BE2C (cell line): ENCODE measurements around the gene ZNF223.

Source experiments
- DNase-seq: peaks from one replicate; pipeline ENCODE4 v3.0.0-alpha.2; 2020
- H3K27me3 ChIP-seq: fragments of 250-450 bp; sonication (Bioruptor Pico); 2 replicates; pipeline ENCODE4 v1.5.1; 2020; ENCODE audit warnings: mild to moderate bottlenecking
- H3K36me3 ChIP-seq: fragments of 250-450 bp; sonication (Bioruptor Pico); 2 replicates; pipeline ENCODE4 v1.5.1; 2020; ENCODE audit warnings: mild to moderate bottlenecking
- H3K4me1 ChIP-seq: fragments of 250-450 bp; sonication (Bioruptor Pico); 2 replicates; pipeline ENCODE4 v1.5.1; 2020
- H3K4me3 ChIP-seq: 2 replicates; pipeline ENCODE4 v1.5.1; 2011; ENCODE audit warnings: low read depth, low read length
- H3K9me3 ChIP-seq: fragments of 250-450 bp; sonication (Bioruptor Pico); 2 replicates; pipeline ENCODE4 v1.5.1; 2020
- CTCF ChIP-seq: IDR thresholded peaks from 2 replicates; pipeline ENCODE4 v1.5.1; 2012; ENCODE audit warnings: mild to moderate bottlenecking, low read depth, low read length

The ZNF223 gene

DNA sequence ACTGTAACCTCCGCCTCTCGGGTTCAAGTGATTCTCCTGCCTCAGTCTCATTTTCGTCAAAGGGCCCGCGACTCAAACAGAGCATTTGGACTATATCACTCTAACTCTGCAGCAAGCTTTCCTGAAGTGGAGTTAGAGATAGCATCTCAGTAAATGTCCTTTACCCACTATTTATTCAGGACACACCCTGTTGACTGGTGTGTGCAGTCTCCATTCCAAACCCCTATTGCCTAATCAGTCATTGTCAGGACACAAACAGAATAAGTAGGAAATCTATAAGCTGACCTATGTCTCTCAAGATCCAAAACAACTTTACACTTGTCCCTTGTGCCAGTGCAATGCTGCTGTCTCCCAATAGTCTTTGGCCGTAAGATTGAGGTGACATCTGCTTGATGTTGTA lies 25.2 kb upstream of the ZNF223 start:
- no peak overlapping the region for H3K4me3 ChIP-seq
- TF ChIP-seq CTCF = no peak
- no peak for DNase-seq
- no peaks in the 10 kb centered on the region for H3K4me1 ChIP-seq
- H3K27me3 ChIP-seq = no peaks in the 10 kb centered on the region
- H3K36me3 ChIP-seq = peaks cover 30% of the 10 kb centered on the region
- H3K9me3 ChIP-seq = peaks cover 3% of the 10 kb centered on the region

GRCh38 chr19:44032001-44032610 lies 19.7 kb upstream of the ZNF223 start:
- TF ChIP-seq CTCF = no peak
- no peaks in the 10 kb centered on the region for H3K4me1 ChIP-seq
- no peak for DNase-seq
- H3K36me3 ChIP-seq = peaks cover 43% of the 10 kb centered on the region
- no peaks in the 10 kb centered on the region for H3K27me3 ChIP-seq
- H3K4me3 ChIP-seq = no peak overlapping the region
- peaks cover 10% of the 10 kb centered on the region for H3K9me3 ChIP-seq

- Histone ChIP-seq H3K27me3 (peaks cover 27% of the 10 kb centered on the region), H3K36me3 (no peaks in the 10 kb centered on the region), H3K4me3 (no peak overlapping the region), H3K9me3 (no peaks in the 10 kb centered on the region), H3K4me1 (no peaks in the 10 kb centered on the region)
- no peak for DNase-seq
- TF ChIP-seq CTCF = no peak
Measured at GRCh38 chr19:44042147-44042546, 9.7 kb upstream of the ZNF223 start.

DNA sequence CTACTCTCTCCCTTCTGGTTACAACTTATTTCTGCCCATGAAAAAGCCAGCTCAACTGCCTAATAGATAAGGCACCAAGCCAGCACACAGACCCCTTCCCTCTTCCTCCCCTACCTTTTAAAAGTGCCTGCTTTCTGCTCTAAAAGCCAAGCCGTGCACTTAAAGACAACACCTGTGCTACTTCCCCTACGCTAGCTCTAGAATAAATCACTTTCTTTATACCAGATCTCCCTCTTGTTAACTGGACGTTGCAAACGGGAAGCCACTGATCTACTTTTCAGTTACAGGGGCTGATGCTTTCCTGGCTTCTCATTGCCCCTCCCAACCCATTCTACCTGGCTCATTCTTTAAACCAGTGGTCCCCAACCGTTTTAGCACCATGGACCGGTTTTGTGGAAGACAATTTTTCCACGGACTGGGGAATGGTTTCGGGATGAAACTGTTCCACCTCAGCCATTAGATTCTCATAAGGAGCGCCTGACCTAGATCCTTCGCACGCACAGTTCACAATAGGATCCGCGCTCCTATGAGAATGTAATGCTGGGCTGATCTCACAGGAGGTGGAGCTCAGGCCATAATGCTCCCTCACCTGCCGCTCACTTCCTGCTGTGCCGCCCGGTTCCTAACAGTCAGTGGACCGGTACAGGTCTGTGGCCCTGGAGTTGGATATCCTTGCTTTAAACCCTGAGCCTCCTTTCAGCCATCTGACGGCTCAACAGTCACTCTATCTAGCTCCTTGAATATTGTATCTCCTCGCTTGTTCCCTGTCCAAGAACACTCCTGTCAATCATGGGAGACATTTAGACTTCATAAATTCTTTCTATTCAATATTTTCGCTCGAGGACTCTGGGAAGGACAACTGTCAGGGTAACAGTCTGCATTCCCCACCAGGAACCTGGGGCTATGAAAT lies 841 bp upstream of the ZNF223 start:
- peaks cover 6% of the 10 kb centered on the region for H3K27me3 ChIP-seq
- H3K9me3 ChIP-seq = no peaks in the 10 kb centered on the region
- peaks cover 3% of the 10 kb centered on the region; the same call in 1 of the 2 replicates for H3K36me3 ChIP-seq
- no peaks in the 10 kb centered on the region for H3K4me1 ChIP-seq
- DNase-seq = no peak
- H3K4me3 ChIP-seq = peak overlapping the region; percentile 82
- no peak for TF ChIP-seq CTCF

DNA sequence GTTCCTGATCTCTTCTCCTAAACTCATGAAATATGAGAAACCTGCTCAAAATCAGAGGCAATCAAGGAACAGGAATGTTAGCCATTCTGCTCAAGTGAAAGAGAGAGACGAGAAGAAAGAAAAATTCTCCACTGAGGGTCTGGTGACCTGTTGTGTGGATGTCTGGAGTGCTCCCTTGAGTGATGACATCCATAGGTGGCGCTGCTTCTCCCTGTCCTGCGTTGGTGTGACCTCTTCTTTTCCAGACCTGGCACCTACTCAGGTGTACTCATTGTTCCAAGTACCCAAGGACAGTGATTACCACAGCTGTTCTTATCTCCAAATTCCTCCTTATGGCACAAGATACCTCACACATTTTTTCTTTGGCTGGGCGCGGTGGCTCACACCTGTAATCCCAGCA lies 4.0 kb downstream of the ZNF223 start:
- no peak for TF ChIP-seq CTCF
- Histone ChIP-seq H3K27me3 (no peaks in the 10 kb centered on the region), H3K36me3 (peaks cover 6% of the 10 kb centered on the region), H3K9me3 (no peaks in the 10 kb centered on the region), H3K4me1 (no peaks in the 10 kb centered on the region), H3K4me3 (no peak overlapping the region)
- DNase-seq = no peak

DNA sequence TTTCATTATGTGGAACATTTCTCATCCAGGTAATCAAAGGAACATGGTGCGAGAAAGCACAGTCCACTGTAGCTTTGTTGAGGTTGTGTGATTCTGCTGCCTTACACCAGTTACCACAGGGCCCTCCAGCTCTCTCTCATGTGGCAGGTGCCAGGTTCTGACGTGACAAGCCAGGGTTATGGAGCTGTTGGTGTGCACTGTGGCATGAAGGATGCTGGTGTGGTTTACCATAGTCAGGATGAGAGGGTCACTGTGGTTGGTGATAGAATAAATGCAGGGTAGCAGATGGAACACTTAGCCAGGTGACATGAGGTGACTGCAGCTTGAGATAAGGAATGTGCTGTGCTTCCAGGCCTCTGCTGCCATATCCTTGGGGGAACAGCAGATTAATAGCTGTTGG lies 7.4 kb downstream of the ZNF223 start:
- Histone ChIP-seq H3K4me1 (no peaks in the 10 kb centered on the region), H3K9me3 (no peaks in the 10 kb centered on the region), H3K4me3 (no peak overlapping the region), H3K36me3 (peaks cover 6% of the 10 kb centered on the region), H3K27me3 (no peaks in the 10 kb centered on the region)
- TF ChIP-seq CTCF = no peak
- DNase-seq = no peak
